GM19452 (cell line): ENCODE results near the gene FOXP1.
A peak's percentile ranks its signal among the peaks of the same experiment; 100 is the strongest.

Experiments used
- ATAC-seq: cut with Tn5 transposase; IDR thresholded peaks from one replicate; pipeline ENCODE4 v1.9.1; 2021; ENCODE audit not compliant: unreplicated experiment

Gene FOXP1

GRCh38 chr3:71565316-71565715, 18.2 kb downstream of the FOXP1 start:
- ATAC-seq = no peak

GRCh38 chr3:71564361-71564760, 19.2 kb downstream of the FOXP1 start:
- ATAC-seq = peak; percentile 61

DNA sequence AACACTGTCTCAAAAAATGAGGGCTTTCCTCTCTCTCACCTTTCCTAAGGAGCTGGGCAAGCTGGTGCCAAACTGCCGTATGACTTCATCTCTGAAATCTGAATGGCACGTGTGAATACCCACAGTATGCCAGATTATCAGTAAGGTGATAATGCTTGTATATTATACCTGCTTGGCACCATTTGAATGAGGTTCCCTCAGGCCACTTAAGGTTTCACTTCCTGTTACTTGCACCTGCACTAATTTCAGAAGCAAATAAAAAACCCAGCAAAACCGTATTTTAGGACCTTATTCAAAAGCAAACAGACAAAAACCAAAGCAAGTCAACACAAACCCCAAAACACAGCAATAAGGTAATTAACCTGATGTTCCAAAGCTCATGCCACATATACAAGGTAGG, 19.7 kb downstream of the FOXP1 start:
- peak; percentile 81 for ATAC-seq

- ATAC-seq = no peak
Measured at GRCh38 chr3:71562938-71563337, 20.6 kb downstream of the FOXP1 start.

- no peak for ATAC-seq
Measured at GRCh38 chr3:71560665-71561064, 22.9 kb downstream of the FOXP1 start.

DNA sequence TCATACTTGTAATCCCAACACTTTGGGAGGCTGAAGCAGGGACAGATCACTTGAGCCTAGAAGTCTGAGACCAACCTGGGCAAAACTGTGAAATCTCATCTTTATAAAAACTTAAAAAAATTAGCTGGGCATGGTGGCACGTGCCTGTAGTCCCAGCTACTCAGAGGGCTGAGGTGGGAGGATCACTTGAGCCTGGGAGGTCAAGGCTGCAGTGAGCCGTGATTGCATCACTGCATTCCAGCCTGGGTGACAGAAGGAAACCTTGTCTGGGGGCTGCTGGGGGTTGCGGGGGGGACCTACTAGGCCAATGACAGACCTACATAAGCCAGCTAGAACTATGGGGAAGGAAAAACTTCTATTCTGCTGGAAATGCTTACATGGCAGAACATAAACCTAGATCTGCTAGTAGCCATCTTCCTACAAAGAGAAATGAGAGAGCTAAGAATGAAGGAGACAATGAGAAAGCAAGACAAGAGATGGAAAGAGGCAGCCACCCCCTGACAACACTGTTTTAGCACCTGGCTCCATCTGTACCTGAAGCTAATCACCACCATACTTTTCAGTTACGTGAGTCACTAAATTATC, 23.9 kb downstream of the FOXP1 start:
- no peak for ATAC-seq

- no peak for ATAC-seq
Measured at GRCh38 chr3:71559021-71559420, 24.5 kb downstream of the FOXP1 start.

- ATAC-seq = no peak
Measured at GRCh38 chr3:71554649-71555048, 28.9 kb downstream of the FOXP1 start.

DNA sequence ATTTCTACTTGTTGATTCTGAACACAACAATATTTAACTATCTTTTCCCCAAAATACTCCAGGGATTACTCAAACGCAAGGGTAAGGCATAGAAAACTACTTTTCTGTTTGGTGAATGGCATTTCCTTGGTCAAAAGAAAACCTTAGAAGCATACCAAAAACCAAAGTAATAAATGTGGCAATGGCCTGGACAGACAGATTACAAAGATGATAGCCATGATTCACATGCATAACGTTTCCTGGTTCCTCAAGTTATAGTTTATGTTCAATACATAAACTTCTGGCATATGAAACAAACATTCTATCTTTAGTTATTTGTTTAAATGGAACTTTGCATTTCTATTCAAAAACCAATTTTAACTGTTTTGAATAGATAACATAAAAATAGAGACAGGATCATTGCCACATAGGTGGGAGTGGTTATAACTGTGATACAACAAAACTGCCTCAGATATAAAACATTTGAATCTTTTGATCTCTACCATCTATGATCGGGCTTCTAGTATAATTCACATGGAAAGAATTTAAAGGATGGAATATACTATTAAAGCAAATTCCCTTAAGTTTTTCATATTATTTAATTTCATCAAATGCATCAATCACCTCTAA, 32.1 kb downstream of the FOXP1 start:
- ATAC-seq = no peak

- no peak for ATAC-seq
Measured at GRCh38 chr3:71549951-71550350, 33.6 kb downstream of the FOXP1 start.

- peak; percentile 98 for ATAC-seq
Measured at GRCh38 chr3:71548705-71549384, 34.7 kb downstream of the FOXP1 start.

- ATAC-seq = no peak
Measured at GRCh38 chr3:71547249-71548198, 36.0 kb downstream of the FOXP1 start.

- ATAC-seq = no peak
Measured at GRCh38 chr3:71546821-71547220, 36.7 kb downstream of the FOXP1 start.

GRCh38 chr3:71545330-71545729, 38.2 kb downstream of the FOXP1 start:
- no peak for ATAC-seq

GRCh38 chr3:71543371-71544016, 40.0 kb downstream of the FOXP1 start:
- no peak for ATAC-seq

GRCh38 chr3:71542521-71543370, 40.8 kb downstream of the FOXP1 start:
- ATAC-seq = peak; percentile 76

- ATAC-seq = no peak
Measured at GRCh38 chr3:71541313-71541712, 42.2 kb downstream of the FOXP1 start.

GRCh38 chr3:71537211-71537611, 46.3 kb downstream of the FOXP1 start:
- no peak for ATAC-seq

DNA sequence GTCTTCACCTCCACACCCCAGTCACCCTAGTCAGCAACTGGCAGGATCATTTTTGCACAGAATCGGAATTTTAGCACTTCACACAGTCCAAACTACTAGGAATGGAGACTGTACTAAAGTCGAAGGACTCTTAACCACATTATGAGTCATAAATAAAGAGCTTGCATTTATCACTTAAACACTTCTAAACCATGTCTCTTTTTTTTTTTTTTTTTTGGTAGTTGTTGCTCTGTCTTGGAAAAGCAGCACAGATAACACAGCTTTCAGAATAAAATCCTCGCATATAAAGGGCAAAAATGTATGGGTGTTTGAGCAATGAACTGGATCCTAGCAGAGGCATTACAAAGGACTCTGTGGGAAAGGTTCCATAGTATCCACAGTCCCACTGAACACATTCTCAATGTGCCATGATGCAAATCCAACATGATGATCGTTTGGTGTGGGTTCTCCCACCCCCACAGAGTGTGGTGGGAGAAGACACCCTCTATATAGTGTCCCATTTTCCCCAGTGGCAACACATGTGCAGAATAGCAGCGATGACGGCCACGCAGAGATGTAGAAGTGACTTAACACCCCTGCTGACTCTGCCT, 47.1 kb downstream of the FOXP1 start:
- no peak for ATAC-seq

DNA sequence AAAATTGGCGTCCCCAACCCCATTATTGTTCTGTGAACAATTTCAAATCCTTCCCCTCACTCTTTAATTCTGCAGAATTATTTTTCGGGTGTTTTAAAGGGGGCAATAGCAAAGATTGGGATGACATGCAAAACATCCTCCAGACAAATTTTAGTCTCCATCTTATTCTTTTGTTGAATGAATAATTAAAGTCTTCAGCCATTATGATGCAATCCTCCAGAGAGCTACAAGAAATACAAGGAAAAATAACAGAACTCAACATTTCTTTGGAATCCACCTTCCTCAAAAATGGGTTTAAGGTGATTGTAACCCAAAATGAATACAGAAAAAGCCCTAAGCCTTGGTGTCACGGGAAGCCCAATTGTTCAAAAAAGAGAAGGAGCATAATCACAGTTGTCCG, 49.9 kb downstream of the FOXP1 start:
- ATAC-seq = no peak
